Activated CD4-positive, alpha-beta memory T cell treated with anti-CD3 and anti-CD28 coated beads, Interleukin-2, amount 10 ng/mL, durations not matched to agents 7 days and 5 days (primary cell): Measurements from ENCODE around the gene XXYLT1. TPM values are rescaled to one million over a fixed set of nuclear protein-coding genes. Genes with fewer than 3 reads are reported as not detected.

Experiments used
- CTCF ChIA-PET: fragments of 350-600 bp; sonication (Branson Sonifier 250); formaldehyde crosslinking; loops from one replicate; lab custom pipeline; 2021; ENCODE audit warnings: antibody characterized with exemption, inconsistent platforms; lab: Charles Lee
- POLR2A ChIA-PET: fragments of 350-600 bp; sonication (Branson Sonifier 250); formaldehyde crosslinking; loops from one replicate; lab custom pipeline; 2021; ENCODE audit warnings: antibody characterized with exemption; lab: Charles Lee
- DNase-seq: peaks from one replicate; pipeline ENCODE4 v3.0.0-alpha.2; 2020
- H3K27ac Mint-ChIP-seq: one replicate; pipeline ENCODE4 v1.8.0; 2021; ENCODE audit warnings: mild to moderate bottlenecking, mixed read lengths
- H3K27me3 Mint-ChIP-seq: one replicate; pipeline ENCODE4 v1.8.0; 2021; ENCODE audit warnings: mixed read lengths
- H3K36me3 Mint-ChIP-seq: one replicate; pipeline ENCODE4 v1.8.0; 2021; ENCODE audit warnings: low read depth, mixed read lengths
- H3K4me1 Mint-ChIP-seq: one replicate; pipeline ENCODE4 v1.8.0; 2021; ENCODE audit warnings: mixed read lengths
- H3K4me3 Mint-ChIP-seq: one replicate; pipeline ENCODE4 v1.8.0; 2021; ENCODE audit warnings: mild to moderate bottlenecking, mixed read lengths
- H3K9me3 Mint-ChIP-seq: one replicate; pipeline ENCODE4 v1.8.0; 2021; ENCODE audit warnings: mixed read lengths
- total RNA-seq, 2 experiments: library from RNA; stranded (reverse); gene quantifications; one replicate each; pipeline ENCODE4 v1.2.3, GENCODE V29; 2021

Gene XXYLT1
- total RNA-seq, 2 experiments from 2014 or later, result 5.0 to 5.6 TPM

- Mint-ChIP-seq H3K27me3 (no peaks in the 10 kb centered on the region), H3K9me3 (no peaks in the 10 kb centered on the region), H3K4me1 (no peaks in the 10 kb centered on the region), H3K4me3 (no peak overlapping the region), H3K27ac (no peak overlapping the region), H3K36me3 (no peaks in the 10 kb centered on the region)
- no peak for DNase-seq
- ChIA-PET CTCF (no interaction called here), POLR2A (no interaction called here)
Measured at GRCh38 chr3:195118671-195119070, 152.3 kb downstream of the XXYLT1 start.

DNA sequence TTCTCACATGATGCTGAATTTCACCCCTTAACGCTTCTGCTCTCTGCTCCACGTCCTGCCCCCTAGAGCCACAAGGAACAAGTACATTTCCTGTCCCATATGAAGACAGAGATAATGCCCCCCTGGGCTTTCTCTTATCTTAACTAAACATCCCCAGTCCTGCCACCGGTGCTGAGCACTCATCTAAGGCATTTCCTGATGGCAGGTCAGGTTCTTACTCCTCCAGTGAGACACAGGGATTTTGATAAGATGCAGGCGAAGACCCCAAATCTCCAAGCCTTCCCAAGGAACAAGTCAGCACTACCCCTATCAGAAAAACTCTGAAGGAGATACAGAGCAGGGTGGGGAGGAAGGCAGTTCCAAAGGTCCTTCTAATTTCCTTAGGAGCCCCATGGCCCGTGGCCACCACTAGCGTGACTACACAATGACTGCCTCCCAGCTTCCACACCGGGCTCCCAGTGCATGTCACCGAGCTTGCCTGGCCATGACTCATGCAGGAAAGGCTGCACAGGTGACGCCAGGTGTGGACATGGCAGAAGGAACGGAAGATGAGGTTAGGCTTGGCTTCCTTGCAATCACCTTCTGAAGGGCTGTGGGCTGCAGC is 152.9 kb downstream of the XXYLT1 start:
- no peaks in the 10 kb centered on the region for H3K27me3 Mint-ChIP-seq

GRCh38 chr3:195116407-195117185 is 154.4 kb downstream of the XXYLT1 start:
- ChIA-PET POLR2A (no interaction called here), CTCF (interaction anchor here (1.5 kb wide), 1 partner anchor 142 kb away, joined by 3 read pairs; no protein-coding TSS in a partner anchor)
- no peaks in the 10 kb centered on the region for H3K27me3 Mint-ChIP-seq
- H3K4me3 Mint-ChIP-seq, result no peak overlapping the region
- no peaks in the 10 kb centered on the region for H3K4me1 Mint-ChIP-seq
- H3K36me3 Mint-ChIP-seq, result no peaks in the 10 kb centered on the region
- no peaks in the 10 kb centered on the region for H3K9me3 Mint-ChIP-seq
- H3K27ac Mint-ChIP-seq, result no peak overlapping the region
- DNase-seq, result no peak

More for the DNA sequence above, 152.9 kb downstream of the XXYLT1 start:
- DNase-seq, result no peak
- Mint-ChIP-seq H3K4me3 (no peak overlapping the region), H3K9me3 (no peaks in the 10 kb centered on the region), H3K4me1 (no peaks in the 10 kb centered on the region), H3K27ac (no peak overlapping the region), H3K36me3 (no peaks in the 10 kb centered on the region)
- CTCF ChIA-PET, result no interaction called here
- POLR2A ChIA-PET, result no interaction called here

- DNase-seq, result no peak
- ChIA-PET POLR2A (no interaction called here), CTCF (interaction anchor here (1.1 to 1.5 kb wide), 2 partner anchors 9 to 143 kb away, joined by 3 read pairs; no protein-coding TSS in a partner anchor)
- Mint-ChIP-seq H3K27me3 (no peaks in the 10 kb centered on the region), H3K4me1 (no peaks in the 10 kb centered on the region), H3K36me3 (no peaks in the 10 kb centered on the region), H3K9me3 (no peaks in the 10 kb centered on the region), H3K4me3 (no peak overlapping the region), H3K27ac (no peak overlapping the region)
Measured at GRCh38 chr3:195115600-195116406, 155.2 kb downstream of the XXYLT1 start.

DNA sequence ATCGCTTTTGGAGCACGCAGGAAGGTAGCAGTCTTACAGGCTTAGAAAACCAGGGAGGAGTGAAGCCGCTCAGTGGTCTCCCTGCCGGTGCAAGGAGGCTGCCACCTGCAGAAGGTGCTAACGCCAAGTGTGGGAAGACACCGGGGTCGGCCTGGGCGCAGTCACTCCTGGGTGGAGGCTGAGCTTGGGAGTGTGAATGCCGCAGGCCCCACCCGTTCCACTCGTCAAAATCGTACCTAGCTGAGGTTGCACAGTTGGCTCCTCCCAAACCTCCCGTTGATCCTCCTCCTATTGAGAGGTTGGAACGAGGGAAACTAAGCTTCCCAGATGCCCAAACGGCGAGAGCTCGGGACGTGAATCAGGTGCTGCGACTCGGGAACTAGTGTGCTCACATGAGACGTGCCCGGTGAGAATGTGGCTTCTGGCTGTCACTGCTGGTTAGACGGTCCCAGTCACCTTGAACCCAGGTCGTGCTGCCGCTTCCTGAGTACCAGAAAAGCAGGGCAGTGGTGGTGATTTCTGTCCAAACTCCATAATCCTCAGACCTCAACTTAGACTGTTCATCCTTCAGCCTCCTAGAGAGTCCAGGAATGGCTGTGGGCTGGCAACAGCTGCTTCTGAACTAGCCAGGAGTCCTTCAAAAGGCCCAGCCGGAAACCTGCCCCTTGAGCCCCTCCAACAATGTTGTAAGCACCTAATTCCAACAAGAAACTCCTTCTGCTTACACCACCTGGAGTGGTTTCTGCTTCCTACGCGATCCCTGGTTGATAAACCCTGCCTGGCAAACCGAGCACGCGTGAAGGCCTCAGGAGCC is 156.0 kb downstream of the XXYLT1 start:
- CTCF ChIA-PET, result interaction anchor here (0.9 to 1.5 kb wide), 3 partner anchors 8 to 433 kb away, joined by 3 read pairs; no protein-coding TSS in a partner anchor
- Mint-ChIP-seq H3K4me1 (no peaks in the 10 kb centered on the region), H3K36me3 (no peaks in the 10 kb centered on the region), H3K9me3 (no peaks in the 10 kb centered on the region), H3K4me3 (no peak overlapping the region), H3K27ac (no peak overlapping the region), H3K27me3 (no peaks in the 10 kb centered on the region)
- POLR2A ChIA-PET, result no interaction called here
- DNase-seq, result no peak

DNA sequence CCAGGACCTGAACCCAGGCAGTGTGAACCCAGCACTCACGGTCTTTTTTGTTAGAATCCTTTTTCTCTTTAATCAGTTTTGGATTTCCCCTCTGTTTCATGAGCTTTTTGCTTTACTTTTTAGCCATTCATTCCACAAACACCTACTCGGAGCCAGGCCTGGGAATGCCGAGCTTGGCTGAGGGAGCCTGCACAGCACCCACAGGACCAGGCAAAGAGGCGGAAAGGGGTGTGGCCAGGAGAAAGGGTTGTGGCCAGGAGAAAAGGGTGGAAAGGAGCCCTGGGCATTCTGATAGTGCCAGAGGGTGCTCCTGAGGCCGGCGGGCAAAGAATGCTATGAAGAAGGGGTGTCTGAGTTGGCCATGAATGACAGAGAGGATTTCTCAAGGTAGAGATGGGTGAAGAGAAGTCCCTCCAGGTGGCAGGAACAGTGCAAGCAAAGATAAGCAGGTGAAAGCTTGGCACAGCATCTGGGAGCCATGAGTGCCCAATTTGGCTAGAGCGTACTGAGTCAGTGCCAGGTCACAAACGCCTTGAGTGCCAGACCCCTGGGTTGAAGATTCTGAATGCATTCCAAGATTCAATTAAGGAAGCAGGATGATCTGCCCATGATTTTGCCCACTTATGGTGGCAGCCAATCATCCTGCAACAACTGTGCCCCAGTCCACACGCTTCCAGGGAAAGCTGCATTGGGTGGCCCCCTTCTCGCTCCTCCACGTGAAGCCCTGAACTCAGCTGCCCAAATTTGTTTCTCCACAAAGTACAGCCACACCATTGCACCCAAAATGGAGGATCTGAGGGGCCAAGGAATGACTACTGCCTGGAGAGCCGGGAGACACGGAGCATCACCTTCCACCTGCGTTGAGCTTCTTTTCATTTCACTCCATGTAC is 157.2 kb downstream of the XXYLT1 start:
- Mint-ChIP-seq H3K27me3 (no peaks in the 10 kb centered on the region), H3K9me3 (no peaks in the 10 kb centered on the region), H3K36me3 (no peaks in the 10 kb centered on the region), H3K4me1 (no peaks in the 10 kb centered on the region), H3K4me3 (no peak overlapping the region), H3K27ac (no peak overlapping the region)
- ChIA-PET CTCF (interaction anchor here (0.9 kb wide), 1 partner anchor 431 kb away, joined by 3 read pairs; no protein-coding TSS in a partner anchor), POLR2A (no interaction called here)
- no peak for DNase-seq

- H3K9me3 Mint-ChIP-seq, result no peaks in the 10 kb centered on the region
- no peaks in the 10 kb centered on the region for H3K4me1 Mint-ChIP-seq
- H3K27me3 Mint-ChIP-seq, result no peaks in the 10 kb centered on the region
- DNase-seq, result no peak
- ChIA-PET POLR2A (no interaction called here), CTCF (interaction anchor here (0.6 to 1.2 kb wide), 2 partner anchors 100 to 431 kb away, joined by 3 to 4 read pairs; no protein-coding TSS in a partner anchor)
- H3K36me3 Mint-ChIP-seq, result no peaks in the 10 kb centered on the region
- no peak overlapping the region for H3K27ac Mint-ChIP-seq
- no peak overlapping the region for H3K4me3 Mint-ChIP-seq
Measured at GRCh38 chr3:195113048-195113447, 157.9 kb downstream of the XXYLT1 start.

DNA sequence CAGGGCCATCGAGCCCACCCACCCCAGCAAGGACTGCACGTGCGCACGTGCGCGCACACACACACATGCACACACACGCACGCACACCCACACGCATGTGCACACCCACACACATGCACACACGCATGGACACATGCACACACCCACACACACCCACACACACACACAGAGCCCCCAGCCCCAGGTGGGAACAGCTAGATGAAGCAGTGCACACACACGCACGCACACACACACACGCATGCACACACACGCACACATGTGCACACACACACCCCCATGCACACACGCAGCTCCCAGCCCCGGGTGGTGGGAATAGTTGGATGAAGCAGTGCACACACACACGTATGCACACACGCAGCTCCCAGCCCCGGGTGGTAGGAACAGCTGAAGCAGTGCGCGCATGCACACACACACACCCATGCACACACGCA is 158.6 kb downstream of the XXYLT1 start:
- Mint-ChIP-seq H3K4me1 (no peaks in the 10 kb centered on the region), H3K27ac (no peak overlapping the region), H3K9me3 (no peaks in the 10 kb centered on the region), H3K4me3 (no peak overlapping the region), H3K36me3 (no peaks in the 10 kb centered on the region), H3K27me3 (no peaks in the 10 kb centered on the region)
- POLR2A ChIA-PET, result no interaction called here
- no peak for DNase-seq
- CTCF ChIA-PET, result interaction anchor here (0.6 to 1.2 kb wide), 2 partner anchors 101 to 430 kb away, joined by 3 to 4 read pairs; no protein-coding TSS in a partner anchor

GRCh38 chr3:195111766-195112165 is 159.2 kb downstream of the XXYLT1 start:
- CTCF ChIA-PET, result no interaction called here
- no peaks in the 10 kb centered on the region for H3K4me1 Mint-ChIP-seq
- H3K27me3 Mint-ChIP-seq, result no peaks in the 10 kb centered on the region
- no peak overlapping the region for H3K27ac Mint-ChIP-seq
- DNase-seq, result no peak
- H3K36me3 Mint-ChIP-seq, result no peaks in the 10 kb centered on the region
- no peak overlapping the region for H3K4me3 Mint-ChIP-seq
- POLR2A ChIA-PET, result no interaction called here
- no peaks in the 10 kb centered on the region for H3K9me3 Mint-ChIP-seq

- ChIA-PET CTCF (no interaction called here), POLR2A (no interaction called here)
- no peaks in the 10 kb centered on the region for H3K36me3 Mint-ChIP-seq
- H3K27me3 Mint-ChIP-seq, result no peaks in the 10 kb centered on the region
- no peak overlapping the region for H3K4me3 Mint-ChIP-seq
- no peaks in the 10 kb centered on the region for H3K9me3 Mint-ChIP-seq
- H3K27ac Mint-ChIP-seq, result no peak overlapping the region
- no peak for DNase-seq
- H3K4me1 Mint-ChIP-seq, result peaks cover 1% of the 10 kb centered on the region
Measured at GRCh38 chr3:195111319-195111705, 159.6 kb downstream of the XXYLT1 start.

DNA sequence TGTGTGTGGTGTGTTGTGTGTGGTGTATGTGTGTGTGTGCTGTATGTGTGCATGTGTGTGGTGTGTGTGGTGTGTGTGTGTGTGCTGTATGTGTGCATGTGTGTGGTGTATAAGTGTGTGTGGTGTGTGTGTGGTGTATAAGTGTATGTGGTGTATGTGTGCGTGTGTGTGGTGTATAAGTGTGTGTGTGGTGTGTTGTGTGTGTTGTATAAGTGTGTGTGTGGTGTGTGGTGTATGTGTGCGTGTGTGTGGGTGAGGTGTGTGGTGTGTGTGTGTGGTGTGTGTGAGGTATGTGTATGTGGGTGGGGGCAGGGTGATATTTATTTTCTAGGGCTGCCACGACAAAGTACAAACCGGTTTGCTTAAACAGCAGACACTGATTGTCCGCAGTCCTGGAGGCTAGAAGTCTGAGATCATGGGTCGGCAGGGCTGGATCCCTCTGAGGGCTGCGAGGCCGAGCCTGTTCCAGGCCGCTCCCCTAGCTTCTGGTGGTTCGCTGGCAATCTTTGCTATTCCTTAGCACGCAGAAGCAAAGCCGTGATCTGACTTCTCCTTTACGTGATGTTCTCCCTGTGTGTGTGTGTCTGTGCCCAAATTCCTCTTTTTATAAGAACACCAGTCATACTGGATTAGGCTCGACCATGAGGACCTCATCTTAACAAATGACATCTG is 160.2 kb downstream of the XXYLT1 start:
- H3K36me3 Mint-ChIP-seq, result no peaks in the 10 kb centered on the region
- peaks cover 4% of the 10 kb centered on the region for H3K4me1 Mint-ChIP-seq
- DNase-seq, result no peak
- H3K9me3 Mint-ChIP-seq, result no peaks in the 10 kb centered on the region
- H3K27ac Mint-ChIP-seq, result no peak overlapping the region
- POLR2A ChIA-PET, result no interaction called here
- H3K4me3 Mint-ChIP-seq, result no peak overlapping the region
- no peaks in the 10 kb centered on the region for H3K27me3 Mint-ChIP-seq
- CTCF ChIA-PET, result no interaction called here
